T-cell (primary cell): ENCODE measurements around the gene YAE1. TPM values are rescaled to one million over a fixed set of nuclear protein-coding genes. Genes with fewer than 3 reads are reported as not detected.

Experiments
- ATAC-seq, 4 experiments: fragments of 200-7000 bp in 3 of 4; fragments of 150-1000 bp in 1 of 4; cut with Tn5 transposase; replicated peaks in 1 of 4; 1 replicate in 3 of 4; 2 replicates in 1 of 4; pipeline ENCODE4 v1.10.0; 2021; ENCODE audit warnings: moderate library complexity in 3 of 4, mild to moderate bottlenecking in 2 of 4, moderate number of reproducible peaks in 1 of 4
- CTCF ChIA-PET, 2 donors: fragments of 300-600 bp; sonication (Branson Sonifier 250); formaldehyde crosslinking; loops; one replicate each; lab custom pipeline; 2022; ENCODE audit warnings: antibody characterized with exemption in 2 of 2; lab: Charles Lee
- POLR2A ChIA-PET, 2 donors: fragments of 300-600 bp; sonication (Branson Sonifier 250); formaldehyde crosslinking; loops; one replicate each; lab custom pipeline; 2022; ENCODE audit warnings: antibody characterized with exemption in 2 of 2; lab: Charles Lee
- DNase-seq, 35 experiments: peaks; one replicate each; pipeline versions ENCODE4 v3.0.0 to v3.0.0-alpha.2; 2013 to 2023
- H3K27ac ChIP-seq: one replicate; pipeline ENCODE4 v1.5.1; 2013; ENCODE audit warnings: low read length
- H3K27me3 ChIP-seq, 2 experiments: replicated peaks in 1 of 2; 1 replicate in 1 of 2; 2 replicates in 1 of 2; pipeline versions ENCODE4 v1.6.1 to v1.7.0; 2013; ENCODE audit warnings: low read length in 1 of 2, mixed read lengths in 1 of 2; ENCODE audit not compliant: control insufficient read depth in 2 of 2, insufficient read depth in 2 of 2; ENCODE audit errors: extremely low read depth in 1 of 2
- H3K36me3 ChIP-seq, 2 donors: 1 replicate in 1 of 2; 2 replicates in 1 of 2; pipeline versions ENCODE4 v1.6.1 to v1.7.0; 2013; ENCODE audit warnings: low read length in 1 of 2; ENCODE audit not compliant: control insufficient read depth in 2 of 2, insufficient read depth in 1 of 2; ENCODE audit errors: extremely low read depth in 1 of 2
- H3K4me1 ChIP-seq, 2 experiments: 1 replicate in 1 of 2; 2 replicates in 1 of 2; pipeline versions ENCODE4 v1.6.1 to v1.7.0; 2013; ENCODE audit warnings: low read length in 2 of 2, mixed read lengths in 1 of 2; ENCODE audit not compliant: insufficient read depth in 2 of 2, control insufficient read depth in 1 of 2; ENCODE audit errors: extremely low read depth in 1 of 2
- H3K4me3 ChIP-seq, 2 donors: 1 replicate in 1 of 2; 2 replicates in 1 of 2; pipeline versions ENCODE4 v1.5.1 to v1.7.0; 2013; ENCODE audit warnings: mild to moderate bottlenecking in 2 of 2, low read length in 1 of 2, moderate library complexity in 1 of 2; ENCODE audit not compliant: control insufficient read depth in 1 of 2; ENCODE audit errors: extremely low read depth in 1 of 2
- H3K9me3 ChIP-seq: 2 replicates; pipeline ENCODE4 v1.7.0; 2013
- H3K27ac Mint-ChIP-seq, 2 donors: one replicate each; pipeline ENCODE4 v1.8.0; 2020 to 2021; ENCODE audit warnings: mild to moderate bottlenecking in 2 of 2, mixed read lengths in 2 of 2
- H3K27me3 Mint-ChIP-seq, 2 donors: one replicate each; pipeline ENCODE4 v1.8.0; 2021 to 2022; ENCODE audit warnings: mixed read lengths in 2 of 2
- H3K36me3 Mint-ChIP-seq: one replicate; pipeline ENCODE4 v1.8.0; 2021; ENCODE audit warnings: mixed read lengths
- H3K4me1 Mint-ChIP-seq, 3 donors: one replicate each; pipeline ENCODE4 v1.8.0; 2020 to 2022; ENCODE audit warnings: mixed read lengths in 3 of 3, mild to moderate bottlenecking in 1 of 3
- H3K4me3 Mint-ChIP-seq, 3 donors: one replicate each; pipeline ENCODE4 v1.8.0; 2020 to 2022; ENCODE audit warnings: mild to moderate bottlenecking in 3 of 3, mixed read lengths in 3 of 3, moderate library complexity in 3 of 3
- H3K9me3 Mint-ChIP-seq, 3 donors: one replicate each; pipeline ENCODE4 v1.8.0; 2020 to 2022; ENCODE audit warnings: mixed read lengths in 3 of 3
- WGBS: methylation state at CpG from one replicate; pipeline ENCODE4 v1.1.5; 2013; ENCODE audit warnings: missing lambda C conversion rate; ENCODE audit not compliant: insufficient coverage; 5-methylcytosine and 5-hydroxymethylcytosine counted together
- total RNA-seq, 35 experiments: library from RNA in 6 of 35; stranded (reverse) in 6 of 35; fragments of 120-200 nt in 1 of 35; gene quantifications; one replicate each; pipeline versions ENCODE4 v1.2.1 to v1.2.4 and lab custom pipeline; 2013 to 2026

YAE1 gene
- total RNA-seq, 5 donors from 2014 or later (not counting 1 experiment from before 2014, with no cell fraction given): 7.5 to 21.9 (median 15.6) TPM

GRCh38 chr7:39613577-39613976 is 47.4 kb downstream of the YAE1 start:
- Histone ChIP-seq H3K9me3 (no peaks in the 10 kb centered on the region), H3K4me3 (no peak overlapping the region), H3K4me1 (peaks cover 4 to 11% of the 10 kb centered on the region in 2 experiments), H3K36me3 (no peaks in the 10 kb centered on the region), H3K27ac (no peak overlapping the region), H3K27me3 (peaks cover 0 to 22% of the 10 kb centered on the region in 2 experiments)
- Mint-ChIP-seq H3K9me3 (no peaks in the 10 kb centered on the region), H3K36me3 (no peaks in the 10 kb centered on the region), H3K4me3 (no peak overlapping the region), H3K27me3 (peaks cover 20 to 30% of the 10 kb centered on the region in 2 donors), H3K27ac (no peak overlapping the region), H3K4me1 (peaks cover 16 to 19% (median 16%) of the 10 kb centered on the region in 3 donors)
- POLR2A ChIA-PET: interaction anchor here in 1 of 2 donors (0.6 kb wide), 1 partner anchor 21 kb away, joined by 6 read pairs; no protein-coding TSS in a partner anchor
- no CpG with 5 or more reads among the region's 4 CpGs for WGBS
- ATAC-seq: no peak
- CTCF ChIA-PET: no interaction called here
- DNase-seq: no peak

DNA sequence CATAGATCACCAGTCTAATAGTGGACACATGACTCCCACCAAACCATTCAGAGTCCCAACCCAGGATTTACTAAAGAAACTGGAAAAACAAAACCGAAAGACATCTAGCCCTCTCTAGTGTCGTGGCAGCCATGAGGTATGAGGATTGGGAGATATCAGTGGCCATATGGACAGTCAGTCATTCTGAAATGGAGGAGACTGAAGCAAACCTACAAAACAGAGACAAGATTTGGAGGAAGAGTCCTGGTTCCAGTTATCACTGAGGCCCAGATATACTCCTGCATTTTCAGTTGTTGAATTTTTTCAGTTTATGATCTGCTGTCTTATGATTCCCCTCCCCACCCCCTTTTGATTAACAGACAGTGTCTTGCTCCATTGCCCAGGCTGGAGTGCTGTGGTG is 48.1 kb downstream of the YAE1 start:
- H3K27ac Mint-ChIP-seq: no peak overlapping the region
- peaks cover 9 to 12% (median 9%) of the 10 kb centered on the region in 3 donors for H3K4me1 Mint-ChIP-seq
- Histone ChIP-seq H3K27ac (no peak overlapping the region), H3K4me3 (no peak overlapping the region), H3K27me3 (peaks cover 0 to 22% of the 10 kb centered on the region in 2 experiments), H3K36me3 (no peaks in the 10 kb centered on the region), H3K4me1 (peaks cover 4 to 7% of the 10 kb centered on the region in 2 experiments), H3K9me3 (no peaks in the 10 kb centered on the region)
- DNase-seq: no peak
- H3K4me3 Mint-ChIP-seq: no peak overlapping the region
- ChIA-PET CTCF (no interaction called here), POLR2A (no interaction called here)
- H3K36me3 Mint-ChIP-seq: no peaks in the 10 kb centered on the region
- no CpG with 5 or more reads among the region's 2 CpGs for WGBS
- no peaks in the 10 kb centered on the region for H3K9me3 Mint-ChIP-seq
- peaks cover 20 to 25% of the 10 kb centered on the region in 2 donors for H3K27me3 Mint-ChIP-seq
- no peak for ATAC-seq

DNA sequence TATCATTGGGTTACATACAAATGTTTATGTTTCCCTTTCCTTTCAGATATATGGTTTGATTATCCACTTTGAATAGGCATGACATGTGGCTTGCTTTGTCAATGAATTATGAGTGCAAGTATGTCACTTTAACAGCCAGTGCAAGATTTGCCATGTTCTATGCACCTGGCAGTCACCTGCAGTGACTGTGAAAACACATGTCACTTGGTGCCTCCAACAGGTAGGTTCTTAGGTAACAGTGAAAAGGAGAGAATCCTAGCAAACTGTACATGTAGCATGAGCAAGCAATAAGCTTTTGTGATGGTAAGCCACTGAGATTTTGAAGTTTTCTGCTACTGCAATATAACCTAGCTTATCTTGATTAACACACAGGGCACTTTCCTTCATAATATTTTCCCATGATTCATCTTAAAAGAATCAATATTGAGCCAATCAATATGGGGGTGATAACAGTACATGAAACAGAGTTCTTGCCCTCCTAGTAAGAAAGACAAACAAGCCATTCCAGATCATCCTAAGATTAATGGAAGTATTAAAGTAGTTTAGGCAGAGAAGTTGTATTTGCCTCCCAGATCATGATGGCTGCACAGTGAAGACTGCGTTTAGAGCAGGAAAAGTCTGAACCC is 49.3 kb downstream of the YAE1 start:
- Histone ChIP-seq H3K36me3 (no peaks in the 10 kb centered on the region), H3K9me3 (no peaks in the 10 kb centered on the region), H3K27me3 (peaks cover 0 to 18% of the 10 kb centered on the region in 2 experiments), H3K4me3 (no peak overlapping the region), H3K4me1 (no peaks in the 10 kb centered on the region), H3K27ac (no peak overlapping the region)
- Mint-ChIP-seq H3K9me3 (no peaks in the 10 kb centered on the region), H3K4me1 (peaks cover 0 to 2% (median 0%) of the 10 kb centered on the region in 3 donors), H3K27me3 (peaks cover 16 to 18% of the 10 kb centered on the region in 2 donors), H3K4me3 (no peak overlapping the region), H3K36me3 (no peaks in the 10 kb centered on the region), H3K27ac (no peak overlapping the region)
- ATAC-seq (no peak), DNase-seq (no peak)
- POLR2A ChIA-PET: no interaction called here
- CTCF ChIA-PET: interaction anchor here in 1 of 2 donors (1.0 kb wide), 1 partner anchor 35 kb away, joined by 3 read pairs; no protein-coding TSS in a partner anchor
- no CpG with 5 or more reads among the region's 1 CpG for WGBS

DNA sequence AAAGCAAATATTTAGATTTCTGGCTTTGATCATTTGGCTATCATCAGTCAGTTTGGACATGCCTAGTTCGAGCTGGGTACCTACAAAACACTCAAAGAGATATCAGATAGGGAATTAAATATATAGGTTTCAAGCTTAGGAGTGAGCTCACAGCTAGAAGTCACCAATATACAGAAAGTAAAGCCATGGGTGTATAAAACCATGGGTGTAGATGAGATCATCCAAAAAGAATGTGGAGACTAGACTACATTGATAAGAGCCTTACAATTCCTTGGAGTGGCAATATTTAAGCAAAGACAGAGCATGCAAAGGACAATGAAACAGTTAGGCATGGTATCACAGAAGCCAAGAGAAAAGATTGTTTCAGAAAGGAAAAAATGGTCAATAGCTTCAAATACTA is 49.9 kb downstream of the YAE1 start:
- DNase-seq: no peak
- no peak for ATAC-seq
- Histone ChIP-seq H3K9me3 (no peaks in the 10 kb centered on the region), H3K27ac (no peak overlapping the region), H3K4me1 (no peaks in the 10 kb centered on the region), H3K36me3 (no peaks in the 10 kb centered on the region), H3K27me3 (peaks cover 0 to 14% of the 10 kb centered on the region in 2 experiments), H3K4me3 (no peak overlapping the region)
- H3K27me3 Mint-ChIP-seq: peaks cover 11 to 12% of the 10 kb centered on the region in 2 donors
- H3K9me3 Mint-ChIP-seq: no peaks in the 10 kb centered on the region
- ChIA-PET CTCF (interaction anchor here in 1 of 2 donors (1.0 kb wide), 1 partner anchor 35 kb away, joined by 3 read pairs; no protein-coding TSS in a partner anchor), POLR2A (no interaction called here)
- no peak overlapping the region for H3K27ac Mint-ChIP-seq
- no CpG with 5 or more reads among the region's 1 CpG for WGBS
- H3K36me3 Mint-ChIP-seq: no peaks in the 10 kb centered on the region
- H3K4me3 Mint-ChIP-seq: no peak overlapping the region
- no peaks in the 10 kb centered on the region for H3K4me1 Mint-ChIP-seq

DNA sequence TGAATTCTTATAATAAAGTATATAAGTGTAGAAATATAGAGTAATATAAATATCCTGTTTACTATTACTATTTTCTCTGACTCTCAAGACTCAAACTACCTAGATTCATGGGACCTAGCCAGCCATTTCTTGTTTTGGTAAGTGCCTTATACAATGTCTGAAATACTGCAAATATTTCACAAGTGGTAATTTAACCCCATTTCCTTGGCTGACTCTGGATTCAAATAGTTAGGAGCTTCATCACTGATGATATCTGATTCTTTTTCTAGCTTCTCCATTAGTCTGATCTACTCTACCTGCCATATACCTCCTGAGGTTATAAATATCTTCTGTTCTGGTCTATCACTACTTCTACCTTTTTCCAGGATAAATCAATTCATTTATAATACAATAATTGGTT is 50.8 kb downstream of the YAE1 start:
- Mint-ChIP-seq H3K36me3 (no peaks in the 10 kb centered on the region), H3K4me1 (peaks cover 3 to 5% (median 4%) of the 10 kb centered on the region in 3 donors), H3K27me3 (peaks cover 10 to 12% of the 10 kb centered on the region in 2 donors), H3K27ac (no peak overlapping the region), H3K4me3 (no peak overlapping the region), H3K9me3 (no peaks in the 10 kb centered on the region)
- H3K4me3 ChIP-seq: no peak overlapping the region
- ChIA-PET CTCF (no interaction called here), POLR2A (no interaction called here)
- H3K27ac ChIP-seq: no peak overlapping the region
- no peak for ATAC-seq
- peaks cover 0 to 5% of the 10 kb centered on the region in 2 experiments for H3K4me1 ChIP-seq
- no peak for DNase-seq
- no peaks in the 10 kb centered on the region for H3K36me3 ChIP-seq
- no peaks in the 10 kb centered on the region for H3K9me3 ChIP-seq
- H3K27me3 ChIP-seq: peaks cover 0 to 9% of the 10 kb centered on the region in 2 experiments

- Histone ChIP-seq H3K27me3 (peaks cover 0 to 3% of the 10 kb centered on the region in 2 experiments), H3K4me3 (no peak overlapping the region), H3K4me1 (peaks cover 9 to 10% of the 10 kb centered on the region in 2 experiments), H3K9me3 (no peaks in the 10 kb centered on the region), H3K27ac (no peak overlapping the region), H3K36me3 (no peaks in the 10 kb centered on the region)
- Mint-ChIP-seq H3K4me1 (peaks cover 11 to 12% (median 12%) of the 10 kb centered on the region in 3 donors), H3K36me3 (no peaks in the 10 kb centered on the region), H3K4me3 (no peak overlapping the region), H3K9me3 (no peaks in the 10 kb centered on the region), H3K27ac (no peak overlapping the region), H3K27me3 (peaks cover 4 to 7% of the 10 kb centered on the region in 2 donors)
- DNase-seq (no peak), ATAC-seq (no peak)
- ChIA-PET POLR2A (interaction anchor here in 1 of 2 donors (0.6 kb wide), 1 partner anchor 44 kb away, joined by 3 read pairs; no protein-coding TSS in a partner anchor), CTCF (interaction anchor here in 1 of 2 donors (0.8 kb wide), 1 partner anchor 39 kb away, joined by 3 read pairs; no protein-coding TSS in a partner anchor)
- no CpG with 5 or more reads among the region's 4 CpGs for WGBS
Measured at GRCh38 chr7:39618868-39619267, 52.7 kb downstream of the YAE1 start.
